Hepatocyte (in vitro differentiated cells): ENCODE measurements around the gene CDADC1.

Experiments used
- EZH2 ChIP-seq: fragments of 200-600 bp; sonication (generic); IDR thresholded peaks from 2 replicates; pipeline ENCODE4 v1.6.1; 2016; ENCODE audit warnings: antibody characterized with exemption, mild to moderate bottlenecking, borderline replicate concordance
- TF ChIP-seq, protein P1 (sequence below): fragments of 200-600 bp; sonication (generic); IDR thresholded peaks from 2 replicates; pipeline ENCODE4 v1.5.1; 2016; ENCODE audit warnings: antibody characterized with exemption, mild to moderate bottlenecking; ENCODE audit not compliant: poor library complexity

DNA sequence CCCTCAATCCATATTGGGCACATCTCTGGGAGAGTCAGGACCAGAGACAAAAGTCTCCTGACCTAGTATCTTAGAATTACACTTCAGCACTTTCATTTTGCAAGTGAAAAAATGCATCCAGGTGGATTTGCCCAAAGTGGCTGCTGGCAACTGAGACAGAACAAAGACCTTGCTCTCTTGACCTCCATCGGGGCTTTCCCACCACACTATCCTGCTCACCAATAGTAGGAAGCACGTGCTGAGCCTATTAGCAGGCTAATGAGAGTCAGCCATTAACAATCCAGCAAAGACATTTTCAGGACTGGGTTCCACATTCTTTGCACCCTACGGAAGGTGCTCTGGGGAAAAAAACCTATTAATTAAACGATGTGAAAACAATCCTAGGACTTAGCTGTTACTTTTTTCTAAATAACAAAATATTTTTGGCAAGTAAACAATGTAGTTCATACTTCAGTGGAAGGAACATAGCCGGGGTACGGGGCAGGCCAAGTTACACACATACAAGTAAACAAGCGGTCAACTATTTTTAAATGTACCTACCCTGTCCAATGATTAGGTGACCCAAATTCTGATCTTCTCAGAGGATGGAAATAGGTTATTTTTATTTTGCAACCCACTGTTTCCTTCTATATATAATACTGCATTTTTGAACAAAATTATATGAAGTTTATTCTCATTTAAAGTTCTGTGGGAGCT, 78.6 kb downstream of the CDADC1 start:
- TF ChIP-seq, protein P1, sequence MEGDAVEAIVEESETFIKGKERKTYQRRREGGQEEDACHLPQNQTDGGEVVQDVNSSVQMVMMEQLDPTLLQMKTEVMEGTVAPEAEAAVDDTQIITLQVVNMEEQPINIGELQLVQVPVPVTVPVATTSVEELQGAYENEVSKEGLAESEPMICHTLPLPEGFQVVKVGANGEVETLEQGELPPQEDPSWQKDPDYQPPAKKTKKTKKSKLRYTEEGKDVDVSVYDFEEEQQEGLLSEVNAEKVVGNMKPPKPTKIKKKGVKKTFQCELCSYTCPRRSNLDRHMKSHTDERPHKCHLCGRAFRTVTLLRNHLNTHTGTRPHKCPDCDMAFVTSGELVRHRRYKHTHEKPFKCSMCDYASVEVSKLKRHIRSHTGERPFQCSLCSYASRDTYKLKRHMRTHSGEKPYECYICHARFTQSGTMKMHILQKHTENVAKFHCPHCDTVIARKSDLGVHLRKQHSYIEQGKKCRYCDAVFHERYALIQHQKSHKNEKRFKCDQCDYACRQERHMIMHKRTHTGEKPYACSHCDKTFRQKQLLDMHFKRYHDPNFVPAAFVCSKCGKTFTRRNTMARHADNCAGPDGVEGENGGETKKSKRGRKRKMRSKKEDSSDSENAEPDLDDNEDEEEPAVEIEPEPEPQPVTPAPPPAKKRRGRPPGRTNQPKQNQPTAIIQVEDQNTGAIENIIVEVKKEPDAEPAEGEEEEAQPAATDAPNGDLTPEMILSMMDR = no peak
- TF ChIP-seq EZH2 = no peak
